ENCODE measurements around the gene COG5.

DNA sequence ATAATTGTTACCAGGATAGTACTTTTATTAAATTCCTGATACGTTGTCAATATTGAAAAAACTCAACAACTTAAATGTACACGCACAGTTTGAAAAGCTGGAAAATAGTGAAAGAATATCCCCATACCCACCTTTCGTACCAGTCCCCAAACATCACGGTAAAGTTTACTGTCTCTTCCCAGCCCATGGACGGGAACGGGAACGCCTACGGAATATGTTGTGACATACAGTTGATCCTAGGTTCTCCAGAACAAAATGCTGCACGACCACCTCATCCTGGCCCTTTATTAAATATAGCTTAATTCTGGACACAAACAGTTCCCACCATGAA is 15.8 kb upstream of the COG5 start:
- TF ChIP-seq, protein P1, sequence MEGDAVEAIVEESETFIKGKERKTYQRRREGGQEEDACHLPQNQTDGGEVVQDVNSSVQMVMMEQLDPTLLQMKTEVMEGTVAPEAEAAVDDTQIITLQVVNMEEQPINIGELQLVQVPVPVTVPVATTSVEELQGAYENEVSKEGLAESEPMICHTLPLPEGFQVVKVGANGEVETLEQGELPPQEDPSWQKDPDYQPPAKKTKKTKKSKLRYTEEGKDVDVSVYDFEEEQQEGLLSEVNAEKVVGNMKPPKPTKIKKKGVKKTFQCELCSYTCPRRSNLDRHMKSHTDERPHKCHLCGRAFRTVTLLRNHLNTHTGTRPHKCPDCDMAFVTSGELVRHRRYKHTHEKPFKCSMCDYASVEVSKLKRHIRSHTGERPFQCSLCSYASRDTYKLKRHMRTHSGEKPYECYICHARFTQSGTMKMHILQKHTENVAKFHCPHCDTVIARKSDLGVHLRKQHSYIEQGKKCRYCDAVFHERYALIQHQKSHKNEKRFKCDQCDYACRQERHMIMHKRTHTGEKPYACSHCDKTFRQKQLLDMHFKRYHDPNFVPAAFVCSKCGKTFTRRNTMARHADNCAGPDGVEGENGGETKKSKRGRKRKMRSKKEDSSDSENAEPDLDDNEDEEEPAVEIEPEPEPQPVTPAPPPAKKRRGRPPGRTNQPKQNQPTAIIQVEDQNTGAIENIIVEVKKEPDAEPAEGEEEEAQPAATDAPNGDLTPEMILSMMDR (IDR thresholded peaks at IDR 0.05): no peak
- no peak for TF ChIP-seq POLR2A (IDR thresholded peaks at IDR 0.05)
